HG03558 (cell line): ENCODE data around the gene EDIL3.

Experiments
- ATAC-seq: cut with Tn5 transposase; IDR thresholded peaks from one replicate; pipeline ENCODE4 v1.9.1; 2021; ENCODE audit warnings: moderate number of reproducible peaks; ENCODE audit not compliant: unreplicated experiment; ENCODE audit errors: extremely low read depth

Gene EDIL3

DNA sequence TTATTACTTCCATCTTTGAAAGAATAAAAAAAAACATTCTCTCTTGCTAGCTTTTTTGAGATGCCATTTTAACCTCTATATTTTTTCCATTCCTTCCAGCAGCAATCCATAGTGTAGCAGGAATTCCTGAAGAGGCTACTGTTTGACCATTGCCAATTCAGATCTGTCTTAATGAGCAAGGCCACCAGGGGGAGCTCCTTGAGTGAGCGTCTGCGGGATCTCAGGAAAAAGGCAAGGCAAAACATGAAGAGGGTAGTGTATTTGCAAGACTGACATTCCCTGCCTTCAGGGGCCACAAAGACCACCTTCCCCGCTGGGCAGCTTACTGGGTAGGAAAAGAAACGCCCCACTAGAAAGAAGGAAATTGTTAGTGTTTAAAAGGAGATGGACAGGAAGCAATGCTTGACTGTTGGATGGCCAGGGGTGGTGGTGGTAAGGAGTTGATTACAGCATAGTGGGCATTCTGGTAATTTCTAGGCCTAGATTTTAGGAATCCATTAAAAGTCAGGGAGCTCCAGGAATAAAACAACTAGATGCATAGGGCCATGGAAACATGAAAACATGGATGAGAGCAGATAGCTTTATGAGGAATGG, 457.4 kb downstream of the EDIL3 start:
- no peak for ATAC-seq

DNA sequence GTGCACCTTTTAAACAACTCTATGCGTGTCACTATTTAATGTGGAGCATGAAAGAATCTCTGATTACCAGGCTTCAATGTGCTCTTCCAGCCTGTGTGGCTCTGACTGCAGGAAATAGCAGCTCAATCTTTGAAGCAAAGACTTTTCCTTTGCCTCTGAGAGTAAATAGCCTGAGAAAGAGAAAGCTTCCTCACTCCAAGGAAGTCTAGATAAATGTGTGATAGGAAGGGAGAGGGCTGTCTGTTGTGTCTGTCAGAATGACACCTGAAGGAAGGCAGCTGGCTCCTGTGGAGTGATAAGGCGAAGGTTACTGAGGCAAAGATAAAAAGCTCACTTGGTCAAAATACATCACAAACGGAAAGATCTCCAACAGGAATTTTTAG, 458.7 kb downstream of the EDIL3 start:
- ATAC-seq = no peak

DNA sequence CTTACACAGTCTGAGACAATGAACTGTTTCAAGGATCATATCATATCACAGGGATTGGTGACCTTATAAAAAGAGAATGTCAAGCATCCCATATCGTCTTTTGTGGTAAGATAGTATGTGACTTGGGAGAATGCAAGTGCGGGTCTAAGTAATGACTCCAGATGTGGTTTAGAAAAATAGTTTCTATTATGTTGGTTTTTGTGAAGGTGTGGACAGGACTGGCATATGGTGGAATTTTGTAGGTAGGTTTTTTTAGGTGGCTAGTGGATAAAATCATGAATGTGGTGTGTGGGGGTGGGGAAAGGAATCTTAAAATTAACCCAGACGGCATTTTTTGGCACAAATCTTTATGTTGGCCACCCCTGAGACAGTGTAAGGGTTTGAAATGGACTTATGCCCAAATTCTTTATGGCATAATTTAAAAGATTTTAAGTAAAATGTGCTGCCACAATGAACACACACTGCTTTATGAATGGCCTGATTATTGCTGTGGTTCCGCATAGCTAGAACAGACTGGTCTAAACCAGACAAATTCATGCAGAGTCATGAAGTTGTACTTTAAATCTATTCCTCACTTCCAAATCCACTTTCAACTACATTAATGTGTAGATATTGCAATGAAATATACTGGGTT, 459.2 kb downstream of the EDIL3 start:
- ATAC-seq = no peak

DNA sequence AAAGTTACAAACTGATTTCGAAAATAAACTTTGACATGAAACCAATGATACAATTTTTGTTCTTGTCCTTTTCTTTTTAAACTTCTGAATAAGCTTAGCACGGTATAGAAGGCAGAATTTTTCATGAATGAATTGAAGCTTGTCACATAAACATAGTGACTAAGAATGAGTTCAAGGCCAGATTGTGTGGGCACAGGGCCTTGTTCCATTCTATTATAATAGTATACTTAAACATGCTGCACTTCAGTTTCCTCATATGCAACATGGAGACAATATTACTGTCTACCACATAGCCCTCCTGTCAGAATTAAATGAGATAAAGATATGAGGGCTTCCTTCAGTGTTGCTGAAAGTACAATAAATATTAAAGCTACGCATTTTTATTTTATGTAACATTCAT, 459.8 kb downstream of the EDIL3 start:
- no peak for ATAC-seq

DNA sequence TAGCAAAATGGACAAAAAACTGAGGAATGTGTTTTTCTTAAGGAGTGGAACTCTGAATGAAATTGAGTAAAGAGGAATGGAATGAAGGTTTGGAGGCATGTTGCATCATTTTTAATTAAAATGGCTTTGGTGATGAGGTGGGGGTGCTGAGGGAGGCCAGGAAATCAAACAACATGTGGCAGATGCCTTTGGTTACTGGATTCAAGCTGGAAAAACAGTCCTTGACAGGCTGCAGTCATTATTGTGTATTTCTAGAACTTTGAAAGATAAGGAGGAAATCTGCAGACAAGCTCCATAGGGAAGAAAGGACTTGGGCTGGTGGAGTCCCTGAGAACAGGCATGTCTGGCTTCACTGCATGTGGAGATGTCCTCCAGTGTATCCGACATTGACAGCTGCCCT, 460.5 kb downstream of the EDIL3 start:
- no peak for ATAC-seq

DNA sequence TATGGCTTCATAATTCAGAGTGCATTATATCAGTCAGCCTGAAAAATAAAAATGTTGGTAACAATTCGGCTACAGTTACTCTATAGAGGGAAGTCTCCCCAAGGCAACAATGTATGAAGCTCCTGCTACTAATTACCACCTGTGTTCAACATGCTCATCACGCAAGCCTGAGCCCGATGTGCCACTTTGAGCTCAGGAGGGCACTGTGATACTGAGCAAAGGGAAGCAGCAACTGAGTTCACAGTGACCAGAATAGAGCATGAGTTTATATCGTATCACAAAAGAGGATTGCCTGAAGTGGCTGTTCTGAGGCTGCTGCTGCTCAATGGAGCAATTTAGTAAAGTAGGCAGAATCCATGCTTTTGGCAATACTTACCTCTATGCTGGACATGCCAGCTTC, 462.0 kb downstream of the EDIL3 start:
- no peak for ATAC-seq

DNA sequence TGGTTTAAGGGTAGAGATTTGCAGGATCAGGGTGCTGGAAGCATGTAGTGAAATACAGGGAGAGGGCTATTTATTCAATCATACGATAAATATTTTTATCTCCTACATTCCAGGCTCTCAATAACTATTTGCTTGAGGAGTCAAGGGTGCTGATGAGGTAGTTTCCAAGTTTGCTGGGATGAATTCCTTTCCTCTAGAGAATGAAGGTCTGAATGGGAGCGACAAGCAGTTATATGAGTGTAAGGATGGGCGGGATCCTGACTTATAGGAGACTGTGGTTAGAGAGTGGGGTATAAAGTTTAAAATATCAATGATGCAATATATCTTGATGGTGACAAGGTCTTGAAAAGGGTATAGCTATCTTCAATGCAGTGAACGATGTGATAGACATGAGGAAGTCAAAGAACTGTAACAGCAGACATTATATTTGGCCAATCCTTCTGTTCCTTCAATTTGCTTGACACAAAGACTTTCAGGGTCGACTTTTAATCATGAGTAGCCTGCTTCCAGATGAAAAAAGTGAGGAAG, 462.9 kb downstream of the EDIL3 start:
- ATAC-seq = no peak

DNA sequence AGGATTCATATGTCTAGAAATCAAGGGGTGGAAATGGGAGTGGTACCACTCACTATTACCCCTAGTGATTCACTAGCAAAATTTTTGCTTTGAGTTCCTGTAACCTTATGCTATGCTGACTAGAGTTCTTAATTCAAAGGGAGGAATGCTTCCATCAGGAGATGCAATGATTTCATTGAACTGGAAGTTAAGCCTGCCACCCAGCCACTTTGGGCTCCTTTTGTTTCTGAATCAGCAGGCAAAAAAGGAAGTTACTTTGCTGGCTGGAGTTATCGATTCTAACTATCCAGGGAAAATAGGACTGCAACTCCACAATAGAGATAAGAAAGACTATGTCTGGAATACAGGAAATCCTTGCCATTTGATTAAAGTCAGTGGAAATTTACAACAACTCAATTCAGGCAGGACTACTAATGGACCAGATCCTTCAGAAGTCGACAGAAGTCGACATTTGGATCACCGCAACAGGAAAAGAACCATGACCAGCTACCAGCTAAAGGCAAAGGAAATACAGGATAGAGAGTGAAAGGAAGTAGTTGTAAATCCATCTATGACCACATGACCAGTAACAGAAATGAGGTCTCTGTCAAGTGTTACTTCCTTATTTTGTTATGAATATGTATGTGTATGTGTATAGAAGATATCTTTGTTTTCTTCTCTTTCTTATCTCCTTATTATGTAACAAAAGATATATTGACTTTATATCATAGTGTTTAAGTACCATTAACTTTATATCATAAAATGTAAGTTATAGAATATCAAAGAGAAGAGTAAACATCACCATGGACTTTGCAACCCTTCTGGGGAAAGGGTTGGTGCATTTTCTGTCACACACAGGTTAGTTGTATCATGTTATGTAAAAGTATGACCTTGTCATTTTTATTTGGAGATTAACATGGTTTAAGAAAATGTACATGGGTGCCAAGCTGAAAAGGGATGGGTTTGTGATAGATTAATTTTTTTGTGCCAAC, 465.3 kb downstream of the EDIL3 start:
- no peak for ATAC-seq

DNA sequence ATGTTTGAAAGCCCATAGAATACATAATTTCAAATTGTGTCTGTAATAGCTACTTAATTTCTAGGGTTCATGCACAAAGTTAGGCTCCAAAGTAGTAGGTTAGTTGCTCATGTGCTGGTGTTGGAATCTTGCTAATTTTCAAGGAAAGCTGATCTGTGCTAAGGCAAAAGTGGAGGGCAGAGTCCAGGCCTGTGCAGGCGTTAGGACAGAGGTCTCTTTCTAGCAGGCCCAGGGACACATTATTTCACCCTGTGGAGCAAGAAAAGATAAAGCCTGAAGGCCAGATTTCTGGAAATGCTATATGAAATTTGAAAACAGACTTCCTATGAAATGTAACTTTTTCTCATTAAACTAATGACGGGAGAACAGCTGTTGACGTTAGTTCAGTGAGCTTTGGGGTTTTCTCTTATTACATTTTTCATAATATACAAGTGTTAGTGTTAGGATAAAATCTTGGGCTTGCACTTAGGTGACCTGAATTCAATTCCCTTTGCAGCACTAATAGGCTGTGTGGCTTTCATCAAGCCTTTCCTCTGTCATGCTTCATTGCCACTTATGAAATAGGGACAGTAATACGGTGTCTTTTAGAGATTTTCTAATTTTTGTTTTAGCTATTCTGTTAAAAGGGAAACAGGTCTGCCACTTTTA, 467.3 kb downstream of the EDIL3 start:
- ATAC-seq = no peak

DNA sequence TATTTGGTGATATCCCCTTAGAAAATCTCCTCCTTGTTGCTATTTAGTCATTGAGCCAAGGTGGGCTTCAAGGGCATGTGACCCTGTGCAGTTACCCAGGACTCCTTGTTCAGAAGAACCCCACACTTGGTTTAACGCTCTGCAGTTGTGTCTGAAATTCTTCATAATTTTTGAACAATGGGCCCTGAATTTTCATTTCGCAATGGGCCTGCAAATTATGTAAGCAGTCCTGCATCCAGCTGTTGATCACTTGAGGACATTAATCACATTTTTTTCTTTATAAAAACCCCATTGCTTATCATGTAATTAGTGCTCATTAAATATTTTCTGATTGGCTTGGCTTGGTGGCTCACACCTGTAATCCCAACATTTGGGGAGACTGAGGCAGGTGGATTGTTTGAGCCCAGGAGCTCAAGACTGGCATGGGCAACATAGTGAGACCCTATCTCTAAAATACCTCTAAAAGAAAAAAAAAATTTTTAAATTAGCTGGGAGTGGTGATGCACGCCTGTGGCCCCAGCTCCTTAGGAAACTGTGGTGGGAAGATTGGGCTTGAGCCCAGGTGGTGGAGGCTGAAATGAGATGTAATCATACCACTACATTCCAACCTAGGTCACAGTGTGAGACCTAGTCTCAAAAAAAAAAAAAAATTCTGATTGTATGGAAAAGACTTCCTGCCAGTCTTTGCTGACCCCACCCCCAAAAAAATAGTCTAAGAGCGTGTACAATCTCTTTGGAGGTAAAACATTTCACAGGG, 469.8 kb downstream of the EDIL3 start:
- no peak for ATAC-seq

DNA sequence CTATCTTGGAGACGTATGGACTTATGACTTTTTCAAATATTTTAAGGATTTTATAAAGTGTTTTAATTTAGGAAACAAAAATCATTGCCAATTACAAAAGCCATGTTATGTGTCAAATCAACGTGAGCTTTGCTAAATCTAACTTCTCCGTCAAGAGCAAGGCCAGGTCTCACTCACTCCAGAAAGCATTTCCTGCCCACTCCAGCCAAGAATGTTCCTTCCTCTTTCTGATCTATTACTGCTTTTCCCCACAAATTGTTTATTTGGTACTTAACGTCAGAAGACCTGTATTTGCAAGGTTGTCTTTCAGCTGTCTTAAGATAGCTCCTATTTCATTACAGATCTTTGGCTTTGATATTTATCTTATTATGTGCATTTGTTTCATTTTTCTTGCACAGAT, 470.5 kb downstream of the EDIL3 start:
- no peak for ATAC-seq

DNA sequence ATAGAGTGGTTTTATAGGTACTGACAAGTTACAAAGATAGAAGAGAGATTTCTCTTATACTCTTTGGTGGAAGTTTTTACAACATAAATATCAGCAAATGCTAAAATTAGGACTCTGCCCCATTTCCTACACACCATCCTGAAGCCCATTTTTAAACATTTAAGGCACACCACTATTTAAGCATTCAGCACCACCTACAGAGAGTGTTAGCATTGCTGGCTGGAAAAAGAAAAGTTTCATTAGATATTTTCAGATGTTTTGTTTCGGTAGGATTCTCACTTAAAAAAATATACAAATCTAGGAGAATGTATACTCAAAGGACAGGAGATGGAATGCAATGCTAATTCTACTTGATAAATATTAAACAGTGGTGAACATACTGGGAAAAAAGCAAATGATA, 471.1 kb downstream of the EDIL3 start:
- ATAC-seq = no peak

DNA sequence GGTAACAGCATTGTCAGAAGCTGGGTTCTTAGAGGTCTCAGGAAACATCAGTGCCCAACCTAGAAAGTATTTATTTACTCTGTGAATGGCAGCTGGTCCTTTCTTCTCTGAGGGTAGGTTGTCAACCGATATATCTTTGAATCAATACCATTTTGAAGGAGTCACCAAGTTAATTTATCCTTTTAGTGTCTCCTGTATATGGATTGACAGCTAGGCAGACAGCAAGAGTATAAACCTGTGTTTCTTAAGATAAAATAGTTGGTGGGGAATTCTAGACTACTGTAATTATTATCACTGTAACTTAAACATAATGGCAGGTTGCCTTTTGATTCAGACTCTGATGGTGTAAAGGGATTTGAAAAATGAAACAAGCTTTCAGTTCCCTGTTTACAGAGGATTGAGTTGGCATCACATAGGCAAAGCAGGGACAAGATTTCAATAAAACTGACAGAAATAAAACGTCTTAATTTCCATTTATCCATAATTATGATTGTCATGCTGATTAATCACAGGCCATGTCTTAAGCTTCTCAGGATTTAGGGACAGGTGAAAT, 473.2 kb downstream of the EDIL3 start:
- no peak for ATAC-seq

DNA sequence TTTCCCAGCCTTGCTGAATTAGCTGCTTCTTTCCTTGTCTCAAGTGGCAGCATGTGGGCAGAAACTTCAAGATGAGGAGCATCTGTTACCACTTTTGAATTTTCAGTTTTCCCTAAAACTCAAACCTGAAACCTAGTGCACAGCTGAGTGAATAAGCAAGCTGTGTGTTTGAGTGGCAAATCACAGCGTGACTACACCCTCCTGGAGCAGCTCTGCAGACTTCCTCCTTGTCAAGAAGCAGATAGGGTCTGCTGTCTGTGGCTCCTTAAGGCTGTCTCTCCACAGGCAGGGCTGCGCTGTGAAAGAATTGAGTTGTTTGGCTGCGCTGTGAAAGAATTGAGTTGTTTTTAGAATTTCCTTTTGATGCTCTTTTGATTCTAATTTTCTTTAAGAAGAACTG, 484.4 kb downstream of the EDIL3 start:
- ATAC-seq = no peak

DNA sequence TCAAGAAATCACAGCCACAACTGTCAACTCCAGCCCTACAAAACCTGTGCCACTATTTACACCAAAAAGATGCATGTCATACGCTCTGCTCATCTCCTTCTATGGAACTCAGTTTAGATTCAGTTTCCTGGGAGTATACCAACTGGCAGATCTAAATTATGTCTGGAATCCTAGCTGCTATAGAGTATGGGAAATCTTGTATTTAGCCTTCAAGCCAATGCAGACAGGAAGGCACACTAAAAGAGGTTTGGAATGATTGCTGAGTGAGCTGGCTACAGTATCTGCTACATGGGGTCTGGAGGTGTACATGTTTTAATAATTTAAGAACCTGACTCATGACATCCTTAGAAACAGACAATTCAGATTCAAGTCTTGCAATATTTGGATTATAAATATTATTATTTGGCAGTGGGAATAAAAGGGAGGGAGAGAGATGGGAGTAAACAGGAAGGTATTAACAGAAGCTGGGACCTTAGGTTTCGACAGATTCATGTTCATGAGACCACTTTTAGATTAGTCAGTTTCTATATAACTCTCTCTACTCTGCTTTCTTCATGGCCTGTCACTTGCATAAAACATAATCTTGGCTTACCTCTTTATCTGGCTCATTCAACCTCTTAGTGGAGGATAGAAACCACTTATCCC, 485.2 kb downstream of the EDIL3 start:
- no peak for ATAC-seq

DNA sequence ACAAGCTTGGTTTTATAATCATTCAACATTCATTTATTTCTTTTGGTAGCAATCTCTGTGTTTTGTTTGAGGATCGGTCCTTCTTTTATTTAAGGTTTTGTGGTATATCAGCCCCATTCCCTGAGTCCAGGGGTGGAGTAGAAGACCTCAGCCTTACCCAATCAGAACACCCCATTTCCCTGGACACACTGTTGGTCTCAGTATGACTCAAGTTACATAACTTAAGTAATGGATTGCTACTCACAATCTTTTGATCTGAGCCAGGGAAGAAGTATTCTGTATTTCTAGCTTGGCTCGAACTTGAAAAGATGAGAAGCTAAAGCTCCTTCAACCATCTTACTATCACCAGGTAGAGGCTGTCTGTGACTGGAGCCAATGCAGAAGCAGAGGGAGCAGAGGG, 488.8 kb downstream of the EDIL3 start:
- no peak for ATAC-seq

DNA sequence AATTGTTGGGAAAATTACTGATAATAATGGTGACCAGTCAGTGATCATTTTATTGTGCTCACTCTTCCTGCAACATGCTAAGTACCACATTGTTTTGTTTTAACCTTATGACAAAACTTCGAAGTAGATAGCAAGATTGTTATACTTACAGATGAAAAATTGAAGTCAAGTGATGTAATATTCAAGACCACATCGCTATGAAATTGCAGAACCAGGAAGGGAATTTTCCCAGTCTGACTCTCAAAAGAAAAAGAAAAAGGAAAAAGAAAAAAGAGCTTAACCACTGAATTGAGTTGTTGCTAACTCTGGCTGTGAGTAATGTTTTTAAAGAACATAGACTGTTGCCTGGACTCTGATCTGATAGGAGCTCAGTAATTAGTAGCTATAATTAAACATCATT, 493.4 kb downstream of the EDIL3 start:
- no peak for ATAC-seq
